SK-N-SH (cell line): ENCODE results near the gene KLF16. TPM values are rescaled to one million over a fixed set of nuclear protein-coding genes. Genes with fewer than 3 reads are reported as not detected.

ENCODE experiments used
- CTCF ChIA-PET: fragments of 300-600, 350-600 bp; formaldehyde crosslinking; extraction: SDS; loops from one replicate; lab custom pipeline; 2021; lab: Yijun Ruan, JAX
- POLR2A ChIA-PET: fragments of 350-600 bp; sonication (Branson Sonifier 250); formaldehyde crosslinking; extraction: SDS; loops from one replicate; lab custom pipeline; 2020; ENCODE audit warnings: antibody characterized with exemption, inconsistent platforms; lab: Yijun Ruan, JAX
- DNase-seq: peaks from one replicate; pipeline ENCODE4 v3.0.0; 2012
- H2AFZ ChIP-seq: fragments of 200-600 bp; sonication (generic); 2 replicates; pipeline ENCODE4 v1.8.1; 2016; ENCODE audit warnings: antibody characterized with exemption, mild to moderate bottlenecking, low read depth
- H3F3A ChIP-seq: fragments of 200-600 bp; sonication (generic); replicated peaks from 2 replicates; pipeline ENCODE3; 2016; ENCODE audit warnings: antibody characterized with exemption, mild to moderate bottlenecking; ENCODE audit not compliant: insufficient read depth
- H3K27ac ChIP-seq, 2 experiments: fragments of 200-500 bp in 1 of 2; fragments of 200-600 bp in 1 of 2; sonication (Bioruptor generic) in 1 of 2; sonication (generic), shearing (Covaris generic) in 1 of 2; 2 replicates each; pipeline versions ENCODE4 v1.5.1 to v1.6.1; 2014 to 2016; ENCODE audit warnings: low read depth in 2 of 2, inconsistent platforms in 1 of 2, low read length in 1 of 2, mild to moderate bottlenecking in 1 of 2, mixed read lengths in 1 of 2
- H3K27me3 ChIP-seq: fragments of 200-600 bp; sonication (generic), shearing (Covaris generic); 2 replicates; pipeline ENCODE4 v1.6.1; 2016; ENCODE audit warnings: mixed run types; ENCODE audit not compliant: insufficient read depth
- H3K36me3 ChIP-seq, 2 experiments: fragments of 200-500 bp in 1 of 2; fragments of 200-600 bp in 1 of 2; sonication (Bioruptor generic) in 1 of 2; sonication (generic) in 1 of 2; replicated peaks in 1 of 2; 2 replicates each; pipeline versions ENCODE3 to v1.5.1; 2014 to 2016; ENCODE audit warnings: low read length in 1 of 2, mild to moderate bottlenecking in 1 of 2; ENCODE audit not compliant: insufficient read depth in 2 of 2, control insufficient read depth in 1 of 2
- H3K4me1 ChIP-seq, 2 experiments: fragments of 200-500 bp in 1 of 2; fragments of 200-600 bp in 1 of 2; sonication (Bioruptor generic) in 1 of 2; sonication (generic), shearing (Covaris generic) in 1 of 2; 2 replicates each; pipeline versions ENCODE4 v1.5.1 to v1.6.1; 2014 to 2016; ENCODE audit warnings: low read depth in 1 of 2, low read length in 1 of 2, mixed run types in 1 of 2; ENCODE audit not compliant: insufficient read depth in 2 of 2, control insufficient read depth in 1 of 2
- H3K4me2 ChIP-seq: fragments of 200-600 bp; sonication (generic), shearing (Covaris generic); 2 replicates; pipeline ENCODE4 v1.6.1; 2017; ENCODE audit warnings: mixed run types
- H3K4me3 ChIP-seq, 2 experiments: fragments of 200-500 bp in 1 of 2; fragments of 200-600 bp in 1 of 2; sonication (Bioruptor generic) in 1 of 2; sonication (generic), shearing (Covaris generic) in 1 of 2; 2 replicates each; pipeline versions ENCODE4 v1.5.1 to v1.8.1; 2014 to 2016; ENCODE audit warnings: low read depth in 2 of 2, inconsistent platforms in 1 of 2, low read length in 1 of 2, mild to moderate bottlenecking in 1 of 2, mixed read lengths in 1 of 2, moderate library complexity in 1 of 2
- H3K79me2 ChIP-seq: fragments of 200-600 bp; sonication (generic); 2 replicates; pipeline ENCODE4 v1.8.1; 2017; ENCODE audit warnings: mild to moderate bottlenecking; ENCODE audit not compliant: insufficient read depth
- H3K9ac ChIP-seq: fragments of 200-600 bp; sonication (generic); 2 replicates; pipeline ENCODE4 v1.6.1; 2017; ENCODE audit warnings: mixed run types
- H3K9me2 ChIP-seq: fragments of 200-600 bp; sonication (generic); 2 replicates; pipeline ENCODE4 v1.6.1; 2017; ENCODE audit warnings: mixed run types
- H3K9me3 ChIP-seq: fragments of 200-600 bp; sonication (generic); 2 replicates; pipeline ENCODE4 v1.6.1; 2017; ENCODE audit warnings: mixed run types, mild to moderate bottlenecking, moderate library complexity
- H4K20me1 ChIP-seq: fragments of 200-600 bp; sonication (generic); 2 replicates; pipeline ENCODE4 v1.6.1; 2017; ENCODE audit warnings: mild to moderate bottlenecking, mixed run types; ENCODE audit not compliant: insufficient read depth
- EP300 ChIP-seq, 2 experiments: IDR thresholded peaks; 2 replicates each; pipeline versions ENCODE4 v1.4.0 to v1.6.1; 2012; ENCODE audit warnings: borderline replicate concordance in 1 of 2, low read depth in 1 of 2, low read length in 1 of 2
- FOXM1 ChIP-seq: IDR thresholded peaks from 2 replicates; pipeline ENCODE4 v1.4.0; 2012; ENCODE audit warnings: low read depth, mild to moderate bottlenecking
- GABPA ChIP-seq: IDR thresholded peaks from 2 replicates; pipeline ENCODE4 v1.4.0; 2012; ENCODE audit warnings: low read depth, mild to moderate bottlenecking
- MXI1 ChIP-seq: IDR thresholded peaks from 2 replicates; pipeline ENCODE4 v1.6.1; 2012; ENCODE audit warnings: mild to moderate bottlenecking, low read depth, low read length, improper control_type of control experiment
- NFIC ChIP-seq: IDR thresholded peaks from 2 replicates; pipeline ENCODE4 v1.4.0; 2012; ENCODE audit warnings: borderline replicate concordance
- NRF1 ChIP-seq: IDR thresholded peaks from 2 replicates; pipeline ENCODE4 v1.6.1; 2012; ENCODE audit warnings: low read depth, mild to moderate bottlenecking, low read length
- SMC3 ChIP-seq: IDR thresholded peaks from 2 replicates; pipeline ENCODE4 v1.6.1; 2012; ENCODE audit warnings: low read depth, low read length, improper control_type of control experiment
- TEAD4 ChIP-seq: IDR thresholded peaks from 2 replicates; pipeline ENCODE4 v1.4.0; 2012; ENCODE audit warnings: mild to moderate bottlenecking, borderline replicate concordance; ENCODE audit not compliant: insufficient read depth
- YY1 ChIP-seq: IDR thresholded peaks from 2 replicates; pipeline ENCODE4 v1.4.0; 2012; ENCODE audit warnings: low read depth, mild to moderate bottlenecking
- WGBS: methylation state at CpG from one replicate; pipeline ENCODE4 v1.1.6; 2017; ENCODE audit warnings: low lambda C conversion rate; 5-methylcytosine and 5-hydroxymethylcytosine counted together
- polyA plus RNA-seq, 3 experiments: library from polyadenylated mRNA; depleted of rRNA; stranded (reverse); fragments of >200 nt; gene quantifications; 2 replicates each; pipeline ENCODE4 v1.2.3, GENCODE V29; 2012
- TF ChIP-seq, protein P1 (sequence below): fragments of 150-350 bp; IDR thresholded peaks from 2 replicates; pipeline ENCODE4 v1.6.1; 2017; ENCODE audit warnings: antibody characterized with exemption, low read length, low read depth, borderline replicate concordance
- TF ChIP-seq, protein P2 (sequence below): fragments of 150-350 bp; IDR thresholded peaks from 2 replicates; pipeline ENCODE4 v1.6.1; 2016; ENCODE audit warnings: mild to moderate bottlenecking, low read depth, low read length
- TF ChIP-seq, protein P3 (sequence below): IDR thresholded peaks from 2 replicates; pipeline ENCODE4; 2012
- TF ChIP-seq, protein P4 (sequence below): IDR thresholded peaks from 2 replicates; pipeline ENCODE4 v1.4.0; 2012; ENCODE audit warnings: low read depth, borderline replicate concordance
- TF ChIP-seq, protein P5 (sequence below): IDR thresholded peaks from 2 replicates; pipeline ENCODE4 v1.4.0; 2012; ENCODE audit warnings: low read depth

The KLF16 gene
- polyA plus RNA-seq, 1 of the 3 experiments (the other 2 are of a cell fraction), result 16.1 TPM

DNA sequence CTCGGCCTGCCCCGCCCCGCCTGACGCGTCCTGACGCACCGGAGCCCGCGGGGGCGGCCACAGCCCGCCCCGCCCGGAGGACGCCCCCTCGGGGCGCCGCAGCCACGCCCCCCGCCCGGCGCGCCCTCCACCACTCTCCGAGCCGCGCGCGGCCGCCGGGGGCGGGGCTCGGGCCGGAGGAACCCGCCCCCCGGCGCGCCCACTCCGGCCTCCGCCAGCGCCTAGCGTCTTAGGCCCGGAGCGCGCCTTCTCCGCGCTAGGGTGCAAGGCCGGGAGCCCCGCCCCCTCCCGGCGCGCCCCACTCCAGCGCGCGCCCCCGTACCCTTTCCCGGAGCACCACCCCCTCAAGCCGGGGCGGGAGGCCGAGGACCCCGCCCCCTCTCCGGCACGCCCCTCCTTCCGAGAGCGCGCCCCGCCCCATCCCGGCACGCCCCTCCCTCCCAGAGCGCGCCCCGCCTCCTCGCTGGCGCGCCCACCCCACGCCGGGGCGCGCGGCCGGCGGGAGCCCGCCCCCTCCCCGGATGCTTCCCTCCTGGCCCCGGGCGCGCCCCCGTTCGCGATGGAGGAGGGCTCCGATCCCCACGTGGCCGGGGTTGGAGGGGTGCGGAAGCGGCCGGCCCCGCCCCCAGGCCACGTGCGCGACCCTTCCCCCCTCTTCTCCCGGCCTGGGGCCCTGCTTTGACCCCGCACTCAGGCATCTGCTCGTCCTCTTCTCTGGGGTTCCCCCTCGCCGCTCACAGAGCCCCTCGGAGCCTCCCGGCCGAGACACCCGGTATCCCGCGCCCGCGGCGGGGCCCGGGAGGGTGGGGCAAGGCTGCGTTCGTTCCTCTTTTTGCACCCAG lies 480 bp upstream of the KLF16 start (continued):
- TF ChIP-seq, protein P1, sequence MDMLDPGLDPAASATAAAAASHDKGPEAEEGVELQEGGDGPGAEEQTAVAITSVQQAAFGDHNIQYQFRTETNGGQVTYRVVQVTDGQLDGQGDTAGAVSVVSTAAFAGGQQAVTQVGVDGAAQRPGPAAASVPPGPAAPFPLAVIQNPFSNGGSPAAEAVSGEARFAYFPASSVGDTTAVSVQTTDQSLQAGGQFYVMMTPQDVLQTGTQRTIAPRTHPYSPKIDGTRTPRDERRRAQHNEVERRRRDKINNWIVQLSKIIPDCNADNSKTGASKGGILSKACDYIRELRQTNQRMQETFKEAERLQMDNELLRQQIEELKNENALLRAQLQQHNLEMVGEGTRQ, result peak; percentile 68
- TF ChIP-seq NRF1 (no peak; the same call in 1 of the 2 replicates), FOXM1 (no peak)

DNA sequence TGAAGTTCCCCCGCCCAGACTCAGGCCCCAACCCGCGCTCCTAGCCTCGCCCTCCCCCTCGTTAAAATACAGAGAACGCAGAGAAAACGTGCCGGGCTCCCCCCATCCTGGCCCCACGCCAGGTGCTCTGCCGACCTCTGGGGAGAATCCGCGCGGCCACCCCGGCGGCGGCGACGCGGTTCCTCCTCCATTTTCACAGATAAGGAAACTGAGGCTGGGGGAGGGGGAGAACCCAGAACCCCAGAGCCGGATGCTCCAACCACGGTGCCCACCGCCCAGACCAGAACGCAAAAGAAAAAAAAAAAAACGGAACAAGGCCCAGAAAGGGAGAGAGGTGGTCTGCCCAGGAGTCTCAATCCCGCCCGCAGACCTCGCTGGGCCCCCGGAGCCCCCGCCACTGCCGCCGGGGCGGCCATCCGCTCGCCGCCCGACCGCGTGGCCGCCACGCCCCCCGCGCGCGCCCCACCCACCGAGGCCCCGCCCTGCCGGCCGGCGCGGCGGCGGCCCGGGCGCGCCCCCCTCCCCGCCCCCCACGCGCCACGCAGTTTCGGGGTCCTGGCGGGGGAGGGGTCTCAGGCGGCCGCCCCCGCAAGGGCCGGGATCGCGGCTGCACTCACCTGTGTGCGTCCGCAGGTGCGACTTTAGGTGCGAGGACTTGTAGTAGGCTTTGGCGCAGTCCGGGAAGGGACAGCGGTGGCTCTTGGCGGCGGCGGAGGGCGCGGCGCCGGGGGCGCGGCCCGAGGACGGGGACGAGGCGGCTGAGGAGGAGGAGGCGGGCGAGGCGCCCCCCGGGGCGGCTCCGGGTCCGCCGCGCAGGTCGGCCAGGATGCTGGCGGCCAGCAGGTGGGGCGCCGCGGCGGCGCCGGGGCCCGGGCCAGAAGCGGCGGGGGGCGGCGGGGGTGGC lies 703 bp downstream of the KLF16 start:
- peaks cover 22 to 44% of the 10 kb centered on the region in 2 experiments; a peak in 3 of 4 replicates for H3K4me1 ChIP-seq
- no peaks in the 10 kb centered on the region for H3K9me2 ChIP-seq
- TF ChIP-seq EP300 (IDR thresholded peaks at IDR 0.05; ENCODE audit: borderline replicate concordance in 1 of 2, low read depth in 1 of 2, low read length in 1 of 2) (no peak), NFIC (peak; percentile 70; the same call in 1 of the 2 replicates), SMC3 (no peak), MXI1 (peak; percentile 22), YY1 (no peak), GABPA (no peak), FOXM1 (no peak), TEAD4 (no peak)
- TF ChIP-seq, protein P2, sequence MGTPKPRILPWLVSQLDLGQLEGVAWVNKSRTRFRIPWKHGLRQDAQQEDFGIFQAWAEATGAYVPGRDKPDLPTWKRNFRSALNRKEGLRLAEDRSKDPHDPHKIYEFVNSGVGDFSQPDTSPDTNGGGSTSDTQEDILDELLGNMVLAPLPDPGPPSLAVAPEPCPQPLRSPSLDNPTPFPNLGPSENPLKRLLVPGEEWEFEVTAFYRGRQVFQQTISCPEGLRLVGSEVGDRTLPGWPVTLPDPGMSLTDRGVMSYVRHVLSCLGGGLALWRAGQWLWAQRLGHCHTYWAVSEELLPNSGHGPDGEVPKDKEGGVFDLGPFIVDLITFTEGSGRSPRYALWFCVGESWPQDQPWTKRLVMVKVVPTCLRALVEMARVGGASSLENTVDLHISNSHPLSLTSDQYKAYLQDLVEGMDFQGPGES, result no peak
- TF ChIP-seq, protein P3, sequence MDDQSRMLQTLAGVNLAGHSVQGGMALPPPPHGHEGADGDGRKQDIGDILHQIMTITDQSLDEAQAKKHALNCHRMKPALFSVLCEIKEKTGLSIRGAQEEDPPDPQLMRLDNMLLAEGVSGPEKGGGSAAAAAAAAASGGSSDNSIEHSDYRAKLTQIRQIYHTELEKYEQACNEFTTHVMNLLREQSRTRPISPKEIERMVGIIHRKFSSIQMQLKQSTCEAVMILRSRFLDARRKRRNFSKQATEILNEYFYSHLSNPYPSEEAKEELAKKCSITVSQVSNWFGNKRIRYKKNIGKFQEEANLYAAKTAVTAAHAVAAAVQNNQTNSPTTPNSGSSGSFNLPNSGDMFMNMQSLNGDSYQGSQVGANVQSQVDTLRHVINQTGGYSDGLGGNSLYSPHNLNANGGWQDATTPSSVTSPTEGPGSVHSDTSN, result no peak
- TF ChIP-seq, protein P4, sequence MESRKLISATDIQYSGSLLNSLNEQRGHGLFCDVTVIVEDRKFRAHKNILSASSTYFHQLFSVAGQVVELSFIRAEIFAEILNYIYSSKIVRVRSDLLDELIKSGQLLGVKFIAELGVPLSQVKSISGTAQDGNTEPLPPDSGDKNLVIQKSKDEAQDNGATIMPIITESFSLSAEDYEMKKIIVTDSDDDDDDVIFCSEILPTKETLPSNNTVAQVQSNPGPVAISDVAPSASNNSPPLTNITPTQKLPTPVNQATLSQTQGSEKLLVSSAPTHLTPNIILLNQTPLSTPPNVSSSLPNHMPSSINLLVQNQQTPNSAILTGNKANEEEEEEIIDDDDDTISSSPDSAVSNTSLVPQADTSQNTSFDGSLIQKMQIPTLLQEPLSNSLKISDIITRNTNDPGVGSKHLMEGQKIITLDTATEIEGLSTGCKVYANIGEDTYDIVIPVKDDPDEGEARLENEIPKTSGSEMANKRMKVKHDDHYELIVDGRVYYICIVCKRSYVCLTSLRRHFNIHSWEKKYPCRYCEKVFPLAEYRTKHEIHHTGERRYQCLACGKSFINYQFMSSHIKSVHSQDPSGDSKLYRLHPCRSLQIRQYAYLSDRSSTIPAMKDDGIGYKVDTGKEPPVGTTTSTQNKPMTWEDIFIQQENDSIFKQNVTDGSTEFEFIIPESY, result no peak
- TF ChIP-seq, protein P5, sequence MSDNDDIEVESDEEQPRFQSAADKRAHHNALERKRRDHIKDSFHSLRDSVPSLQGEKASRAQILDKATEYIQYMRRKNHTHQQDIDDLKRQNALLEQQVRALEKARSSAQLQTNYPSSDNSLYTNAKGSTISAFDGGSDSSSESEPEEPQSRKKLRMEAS, result peak; percentile 36; the same call in 1 of the 2 replicates
- H3K27me3 ChIP-seq, result no peaks in the 10 kb centered on the region
- H2AFZ ChIP-seq, result no peak overlapping the region
- peaks cover 72% of the 10 kb centered on the region for H3K79me2 ChIP-seq
- no peaks in the 10 kb centered on the region for H3K36me3 ChIP-seq
- ChIA-PET POLR2A (no interaction called here), CTCF (no interaction called here)
- H3F3A ChIP-seq, result peaks cover 3% of the 10 kb centered on the region
- peak overlapping the region; percentile 67 to 86 for H3K27ac ChIP-seq
- 0% methylated on average over 21 of the region's 109 CpGs for WGBS
- H3K4me3 ChIP-seq, result peak overlapping the region; percentile 81 to 90
- H3K4me2 ChIP-seq, result peak overlapping the region; percentile 98
- DNase-seq, result peak; percentile 87
- H3K9ac ChIP-seq, result peak overlapping the region; percentile 87
- peaks cover 49% of the 10 kb centered on the region for H4K20me1 ChIP-seq
- no peaks in the 10 kb centered on the region for H3K9me3 ChIP-seq
